Activated CD4-positive, CD25-positive, alpha-beta regulatory T cell (primary cell): ENCODE results near the gene ZNF177.

Experiments used
- DNase-seq, 4 experiments: peaks; one replicate each; lab custom pipeline; 2025; lab: John Stamatoyannopoulos, UW

Gene ZNF177

DNA sequence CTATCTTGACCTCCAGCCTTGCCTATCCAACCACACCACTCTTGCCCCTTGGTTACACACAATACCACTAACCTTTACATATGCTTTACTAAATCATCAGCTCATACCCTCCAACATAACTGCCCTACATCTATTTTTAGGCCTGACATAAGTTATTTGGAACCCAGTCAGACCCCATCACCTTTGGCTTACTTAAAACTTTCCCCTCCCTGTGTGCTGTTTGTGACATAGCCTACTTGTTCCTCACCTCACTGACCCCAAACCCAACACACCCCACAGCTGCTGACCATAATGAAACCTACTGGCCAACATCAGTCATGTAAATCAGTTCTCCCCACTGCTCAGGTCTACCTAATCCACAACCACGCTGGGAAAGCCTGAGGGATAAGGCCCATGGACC lies 67.6 kb downstream of the ZNF177 start:
- no peak for DNase-seq

DNA sequence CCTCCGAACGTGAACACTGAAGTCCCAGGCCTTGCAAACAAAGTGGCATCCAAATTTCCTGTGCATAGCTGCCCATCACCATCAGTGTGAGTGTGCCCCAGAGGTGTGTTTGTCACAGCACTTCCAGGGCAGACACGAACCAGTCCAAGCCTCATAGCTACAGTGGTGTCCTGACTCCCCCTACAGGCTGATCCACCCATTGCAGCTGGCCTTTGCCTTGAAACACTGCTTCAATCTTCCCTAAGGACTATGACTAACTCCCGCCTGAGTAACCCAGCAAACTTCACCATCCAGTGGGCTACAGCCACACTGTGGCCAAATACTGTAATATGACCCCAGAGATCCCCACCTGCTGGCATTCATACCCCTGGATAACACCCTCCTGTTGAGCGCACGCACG lies 68.7 kb downstream of the ZNF177 start:
- DNase-seq, result peak in 2 of 4 experiments; percentile 3 to 4
